IPS-15b (cell line): Measurements from ENCODE around the gene PLCL1.

Experiments
- H3K27me3 ChIP-seq: one replicate; pipeline ENCODE4 v1.6.1; 2013; ENCODE audit warnings: low read length; ENCODE audit not compliant: control insufficient read depth, insufficient read depth
- H3K36me3 ChIP-seq: one replicate; pipeline ENCODE4 v1.6.1; 2013; ENCODE audit warnings: low read length; ENCODE audit not compliant: control insufficient read depth, insufficient read depth
- H3K4me1 ChIP-seq: one replicate; pipeline ENCODE4 v1.6.1; 2013; ENCODE audit warnings: mild to moderate bottlenecking, low read length; ENCODE audit not compliant: control insufficient read depth, insufficient read depth
- H3K4me3 ChIP-seq: one replicate; pipeline ENCODE4 v1.5.1; 2013; ENCODE audit warnings: low read depth, low read length
- H3K9ac ChIP-seq: one replicate; pipeline ENCODE4 v1.6.1; 2013; ENCODE audit warnings: low read depth, mild to moderate bottlenecking, low read length
- H3K9me3 ChIP-seq: one replicate; pipeline ENCODE4 v1.6.1; 2013; ENCODE audit warnings: mild to moderate bottlenecking, low read length; ENCODE audit not compliant: control insufficient read depth, insufficient read depth

Gene PLCL1

DNA sequence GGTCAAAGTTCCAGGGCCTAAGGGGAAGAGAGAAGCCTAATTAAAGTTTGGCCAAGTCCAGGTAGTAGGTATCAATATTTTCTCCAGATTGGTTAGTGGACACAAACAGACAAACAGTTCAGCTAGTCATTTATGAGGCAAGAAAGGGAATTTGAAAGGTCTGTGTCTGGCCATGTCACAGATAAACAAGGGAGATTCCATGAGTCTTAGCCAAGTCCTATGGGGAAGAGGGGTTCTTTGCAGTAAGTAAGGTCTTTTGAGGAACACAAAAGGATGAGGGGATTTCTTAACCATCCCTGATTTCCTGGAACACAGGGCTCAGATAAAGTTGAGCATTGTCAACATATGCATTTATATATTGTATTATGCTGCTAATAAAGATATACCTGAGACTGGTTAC lies 310.8 kb downstream of the PLCL1 start:
- Histone ChIP-seq H3K36me3 (no peaks in the 10 kb centered on the region), H3K9me3 (no peaks in the 10 kb centered on the region), H3K9ac (no peak overlapping the region), H3K27me3 (no peaks in the 10 kb centered on the region), H3K4me1 (no peaks in the 10 kb centered on the region), H3K4me3 (no peak overlapping the region)

DNA sequence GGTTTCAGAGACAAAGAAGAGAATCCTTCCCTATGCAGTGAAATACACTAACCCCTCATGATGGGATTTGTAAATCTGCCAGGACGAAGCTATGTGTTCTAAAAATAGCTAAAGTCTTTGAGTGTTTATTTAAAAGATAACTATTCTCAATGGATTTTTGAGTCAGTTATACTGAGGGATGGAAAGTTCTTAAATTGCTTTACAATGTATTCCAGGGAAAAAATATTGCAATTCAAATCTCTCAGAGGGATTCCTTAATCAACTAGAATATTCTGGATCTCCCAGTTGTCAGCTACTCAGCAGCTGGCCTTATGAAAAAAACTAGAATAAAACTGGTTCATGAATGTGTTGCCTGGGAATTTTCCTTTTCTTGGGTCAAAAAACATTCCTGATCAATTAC lies 312.4 kb downstream of the PLCL1 start:
- Histone ChIP-seq H3K9ac (no peak overlapping the region), H3K4me3 (no peak overlapping the region), H3K9me3 (no peaks in the 10 kb centered on the region), H3K36me3 (no peaks in the 10 kb centered on the region), H3K27me3 (no peaks in the 10 kb centered on the region), H3K4me1 (no peaks in the 10 kb centered on the region)

DNA sequence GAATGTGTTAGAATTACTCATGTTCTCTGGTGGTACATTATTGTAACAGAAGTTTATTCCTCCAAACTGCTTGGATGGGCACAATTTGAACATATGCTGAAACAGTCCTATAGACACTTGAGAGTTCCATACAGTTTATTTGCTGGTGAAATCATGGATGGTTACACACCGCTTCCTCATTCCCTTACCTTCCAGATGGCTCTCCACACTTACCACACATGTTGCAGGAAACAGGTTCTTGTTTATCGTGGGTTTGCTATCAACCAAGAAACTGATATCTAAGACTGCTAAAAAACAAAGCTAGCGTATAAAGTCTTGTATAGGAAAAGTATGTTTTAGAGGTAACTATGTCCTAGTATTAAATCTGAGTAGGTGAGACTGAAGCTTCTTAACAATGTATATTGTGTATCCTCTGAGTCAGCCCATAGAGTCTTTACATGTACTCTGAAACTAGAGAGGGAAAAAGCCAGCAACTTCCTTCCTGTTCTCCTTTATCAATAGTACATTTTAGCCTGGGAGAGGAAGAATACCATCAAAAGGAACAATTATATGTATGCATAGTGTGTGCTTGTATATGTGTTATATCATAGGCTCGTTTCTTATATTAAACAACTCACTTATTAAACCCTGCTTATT lies 313.1 kb downstream of the PLCL1 start:
- Histone ChIP-seq H3K4me1 (no peaks in the 10 kb centered on the region), H3K9me3 (no peaks in the 10 kb centered on the region), H3K36me3 (no peaks in the 10 kb centered on the region), H3K9ac (no peak overlapping the region), H3K4me3 (no peak overlapping the region), H3K27me3 (no peaks in the 10 kb centered on the region)

DNA sequence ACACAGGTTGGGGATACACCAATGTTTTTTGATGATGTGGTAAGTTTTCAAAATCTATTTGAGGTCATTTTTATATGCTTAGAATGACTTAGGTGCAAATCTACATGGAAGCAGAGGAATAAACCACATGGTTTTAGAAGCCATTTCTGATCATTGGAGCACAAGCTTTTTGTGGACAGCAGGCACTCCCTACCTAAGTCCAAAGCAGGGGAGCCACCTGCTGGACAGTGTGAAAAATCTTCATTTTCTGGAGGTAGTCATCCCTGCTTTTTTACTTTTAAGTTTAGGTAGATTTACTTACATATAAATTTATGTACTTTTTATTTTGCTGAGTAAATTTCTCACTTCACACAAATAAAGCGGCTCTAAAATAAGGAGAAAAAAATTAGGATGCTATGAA lies 323.2 kb downstream of the PLCL1 start:
- Histone ChIP-seq H3K27me3 (no peaks in the 10 kb centered on the region), H3K9ac (no peak overlapping the region), H3K9me3 (no peaks in the 10 kb centered on the region), H3K36me3 (no peaks in the 10 kb centered on the region), H3K4me3 (no peak overlapping the region), H3K4me1 (no peaks in the 10 kb centered on the region)

DNA sequence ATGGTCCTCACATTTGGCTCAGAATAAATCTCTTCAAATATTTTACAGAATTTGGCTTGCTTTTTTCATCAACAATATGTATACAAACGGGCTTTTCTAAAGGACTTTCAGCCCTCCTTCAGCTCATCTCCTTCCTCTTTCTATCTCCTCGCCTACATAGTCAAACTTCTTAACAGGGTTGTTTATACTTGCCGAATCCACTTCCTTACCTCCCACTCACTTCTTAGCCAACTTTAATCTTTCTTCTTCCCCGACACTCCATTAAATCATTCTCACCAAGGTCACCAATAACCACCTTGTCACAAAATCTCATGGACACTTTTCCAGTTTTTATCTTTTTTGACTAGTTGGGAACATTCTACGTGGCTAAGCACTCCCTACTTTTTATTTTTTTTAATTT lies 325.2 kb downstream of the PLCL1 start:
- no peaks in the 10 kb centered on the region for H3K9me3 ChIP-seq
- no peaks in the 10 kb centered on the region for H3K36me3 ChIP-seq
- no peaks in the 10 kb centered on the region for H3K4me1 ChIP-seq
- H3K27me3 ChIP-seq = no peaks in the 10 kb centered on the region
- H3K4me3 ChIP-seq = no peak overlapping the region
- no peak overlapping the region for H3K9ac ChIP-seq

DNA sequence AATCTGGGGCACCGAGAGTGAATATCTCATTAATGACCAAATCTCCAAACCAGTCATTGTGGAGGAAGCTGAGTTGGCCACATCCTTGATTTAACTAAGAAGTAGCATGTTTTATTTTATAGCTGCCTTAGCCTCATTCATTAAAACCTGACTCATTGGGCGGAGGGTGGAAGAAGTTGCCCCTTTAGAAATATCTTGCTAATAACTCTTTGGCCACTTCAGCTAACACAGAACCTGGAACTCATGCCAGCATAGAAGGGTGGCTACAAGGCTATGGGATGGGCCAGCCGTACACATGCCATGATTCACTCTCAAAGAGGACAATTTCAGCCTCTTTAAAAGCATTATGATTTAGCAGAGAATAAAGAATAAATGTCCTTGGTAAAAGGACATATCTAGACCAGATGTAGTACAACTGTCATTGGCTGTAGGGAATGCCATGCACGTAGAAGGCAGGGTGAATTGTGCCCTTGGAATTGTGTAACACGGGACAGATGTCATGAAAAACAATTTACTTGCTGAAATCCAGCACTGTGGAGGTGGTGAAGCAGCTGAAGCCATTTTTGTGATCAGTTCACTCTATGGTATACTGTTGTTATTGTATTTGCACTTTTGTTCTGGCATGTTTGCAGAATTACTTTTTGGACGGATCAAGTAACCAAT lies 330.0 kb downstream of the PLCL1 start:
- Histone ChIP-seq H3K9ac (no peak overlapping the region), H3K4me3 (no peak overlapping the region), H3K4me1 (no peaks in the 10 kb centered on the region), H3K27me3 (no peaks in the 10 kb centered on the region), H3K9me3 (no peaks in the 10 kb centered on the region), H3K36me3 (no peaks in the 10 kb centered on the region)

DNA sequence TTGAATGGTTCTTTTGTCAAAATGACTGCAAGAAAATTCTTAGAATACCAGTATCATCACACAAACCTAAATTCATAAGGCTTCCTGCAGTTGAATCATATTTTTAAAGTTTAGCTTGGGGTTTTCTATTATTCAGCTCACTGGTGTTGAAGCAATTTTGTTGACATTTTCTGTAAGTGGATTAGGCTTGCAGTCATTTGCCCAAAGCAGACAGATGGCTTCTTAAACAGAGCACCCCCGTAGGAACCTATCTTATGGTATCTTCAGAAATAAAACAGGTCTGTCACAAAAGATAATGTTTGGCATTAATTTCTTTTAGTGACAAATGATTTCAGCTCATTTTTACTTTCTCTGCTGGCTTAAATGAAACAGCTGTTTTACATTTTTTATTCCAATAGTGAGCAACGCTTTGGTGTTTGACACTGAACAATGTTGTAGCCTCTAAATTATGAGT lies 331.1 kb downstream of the PLCL1 start:
- H3K27me3 ChIP-seq = no peaks in the 10 kb centered on the region
- H3K9me3 ChIP-seq = no peaks in the 10 kb centered on the region
- H3K4me1 ChIP-seq = no peaks in the 10 kb centered on the region
- no peak overlapping the region for H3K4me3 ChIP-seq
- no peaks in the 10 kb centered on the region for H3K36me3 ChIP-seq
- no peak overlapping the region for H3K9ac ChIP-seq

DNA sequence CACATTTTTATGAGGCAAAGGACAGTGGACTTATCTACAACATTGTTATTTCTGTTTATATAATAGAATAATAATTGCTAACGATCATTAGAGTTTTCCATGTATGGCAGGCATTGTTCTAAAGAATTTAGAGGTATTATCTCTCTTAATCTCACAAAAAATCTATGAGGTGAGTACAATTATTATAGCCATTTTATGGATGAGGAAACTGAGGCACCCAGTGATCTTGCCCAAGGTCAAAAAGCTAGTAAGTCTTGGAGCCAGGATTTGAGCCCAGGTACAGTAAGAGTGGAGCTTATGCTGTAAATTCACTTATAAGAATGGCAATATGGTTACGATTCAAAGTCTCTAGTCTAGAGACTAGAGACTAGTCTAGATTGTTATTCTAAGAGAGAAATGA lies 331.7 kb downstream of the PLCL1 start:
- Histone ChIP-seq H3K4me1 (no peaks in the 10 kb centered on the region), H3K27me3 (no peaks in the 10 kb centered on the region), H3K36me3 (no peaks in the 10 kb centered on the region), H3K4me3 (no peak overlapping the region), H3K9me3 (no peaks in the 10 kb centered on the region), H3K9ac (no peak overlapping the region)

DNA sequence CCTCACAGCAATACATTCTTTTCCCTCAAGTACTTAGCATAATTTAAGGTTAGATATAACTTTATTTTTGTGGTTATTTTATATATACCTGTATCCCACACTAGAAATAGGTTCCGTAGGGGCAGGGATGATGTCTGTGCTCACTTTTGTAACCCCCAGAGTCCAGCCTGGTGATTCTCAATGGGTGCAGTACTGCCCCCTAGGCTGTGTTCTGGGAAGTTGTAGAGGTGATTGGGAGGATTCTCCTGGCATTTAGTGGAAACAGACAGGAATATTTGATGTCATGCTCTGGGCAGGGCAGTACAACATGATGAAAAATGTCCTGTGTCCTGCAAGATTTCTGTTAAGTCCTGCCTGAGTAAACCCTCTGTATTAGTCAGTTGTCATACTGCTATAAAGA lies 333.3 kb downstream of the PLCL1 start:
- Histone ChIP-seq H3K9me3 (no peaks in the 10 kb centered on the region), H3K36me3 (no peaks in the 10 kb centered on the region), H3K4me1 (no peaks in the 10 kb centered on the region), H3K4me3 (no peak overlapping the region), H3K27me3 (no peaks in the 10 kb centered on the region), H3K9ac (no peak overlapping the region)

DNA sequence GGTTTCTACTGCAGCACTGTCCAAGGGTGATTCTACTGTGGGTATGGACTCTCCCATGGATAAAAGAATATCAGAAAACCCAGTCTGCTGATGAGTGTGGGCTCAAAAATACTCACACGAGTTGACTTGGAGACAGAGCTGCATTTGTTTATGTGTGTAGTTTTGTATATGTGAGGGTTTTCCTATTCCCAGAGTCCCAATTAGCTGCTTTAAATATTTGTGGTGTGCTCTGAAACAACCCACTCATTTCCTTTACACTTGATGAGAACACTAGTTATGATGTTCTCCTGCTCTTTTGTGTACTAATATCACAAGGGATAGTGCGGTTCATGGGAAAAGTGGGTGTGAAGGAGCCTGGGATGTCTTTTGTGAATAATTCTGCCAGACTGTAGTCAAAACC lies 337.3 kb downstream of the PLCL1 start:
- H3K4me1 ChIP-seq = no peaks in the 10 kb centered on the region

DNA sequence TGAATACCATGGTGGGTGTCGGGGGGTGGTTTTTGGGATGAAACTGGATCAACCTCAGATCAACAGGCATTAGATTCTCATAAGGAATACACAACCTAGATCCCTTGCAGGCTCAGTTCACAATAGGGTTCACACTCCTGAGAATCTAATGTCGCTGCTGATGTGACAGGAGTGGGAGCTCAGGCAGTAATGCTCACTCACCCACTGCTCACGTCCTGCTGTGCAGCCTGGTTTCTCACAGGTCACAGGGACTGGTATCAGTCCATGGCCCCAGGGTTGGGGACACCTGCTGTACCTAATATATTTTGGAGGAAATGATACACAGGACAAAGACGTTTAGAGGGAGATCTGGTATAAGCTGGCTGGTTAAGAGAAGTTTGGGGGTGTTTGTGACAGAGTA lies 338.8 kb downstream of the PLCL1 start:
- no peaks in the 10 kb centered on the region for H3K9me3 ChIP-seq
- no peak overlapping the region for H3K9ac ChIP-seq
- H3K27me3 ChIP-seq = no peaks in the 10 kb centered on the region
- H3K36me3 ChIP-seq = no peaks in the 10 kb centered on the region
- H3K4me3 ChIP-seq = no peak overlapping the region
- no peaks in the 10 kb centered on the region for H3K4me1 ChIP-seq

More for the DNA sequence above, 337.3 kb downstream of the PLCL1 start:
- Histone ChIP-seq H3K36me3 (no peaks in the 10 kb centered on the region), H3K9me3 (no peaks in the 10 kb centered on the region), H3K4me3 (no peak overlapping the region), H3K9ac (no peak overlapping the region), H3K27me3 (no peaks in the 10 kb centered on the region)

DNA sequence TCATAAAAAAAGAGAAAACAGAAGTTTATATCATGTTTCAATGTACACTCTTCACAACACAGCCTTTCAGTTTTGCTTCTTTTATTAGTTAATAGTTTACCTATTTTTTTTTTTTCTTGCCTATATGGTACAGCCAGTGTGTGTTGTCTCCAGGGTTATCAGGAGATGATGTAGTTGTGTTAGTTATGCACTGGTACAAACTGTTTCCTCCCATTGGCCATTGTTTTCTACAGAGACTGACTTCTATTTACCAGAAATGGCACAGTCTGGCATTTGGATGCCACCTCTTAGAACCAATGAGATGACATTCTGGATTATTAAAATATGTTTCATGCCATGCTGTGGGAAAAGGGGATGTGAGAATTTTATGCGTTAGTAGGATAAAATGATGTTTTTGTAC lies 339.4 kb downstream of the PLCL1 start:
- no peak overlapping the region for H3K4me3 ChIP-seq
- no peaks in the 10 kb centered on the region for H3K4me1 ChIP-seq
- no peak overlapping the region for H3K9ac ChIP-seq
- H3K36me3 ChIP-seq = no peaks in the 10 kb centered on the region
- H3K9me3 ChIP-seq = no peaks in the 10 kb centered on the region
- H3K27me3 ChIP-seq = no peaks in the 10 kb centered on the region
